Mucosa of rectum (tissue), 2 donors: ENCODE measurements around the gene SRCIN1.

Source experiments
- H3K27ac ChIP-seq, 2 donors: one replicate each; pipeline ENCODE4 v1.7.0; 2013; ENCODE audit warnings: inconsistent platforms in 2 of 2, low read depth in 2 of 2, low read length in 2 of 2
- H3K27me3 ChIP-seq, 2 donors: one replicate each; pipeline ENCODE4 v1.7.0; 2013; ENCODE audit warnings: low read length in 2 of 2; ENCODE audit not compliant: control insufficient read depth in 2 of 2, insufficient read depth in 2 of 2
- H3K36me3 ChIP-seq, 2 donors: one replicate each; pipeline ENCODE4 v1.7.0; 2013; ENCODE audit warnings: low read length in 2 of 2; ENCODE audit not compliant: control insufficient read depth in 2 of 2, insufficient read depth in 2 of 2
- H3K4me1 ChIP-seq, 2 donors: one replicate each; pipeline ENCODE4 v1.7.0; 2013; ENCODE audit warnings: low read length in 2 of 2, mild to moderate bottlenecking in 1 of 2; ENCODE audit not compliant: control insufficient read depth in 2 of 2, insufficient read depth in 2 of 2
- H3K4me3 ChIP-seq, 2 donors: one replicate each; pipeline ENCODE4 v1.7.0; 2013; ENCODE audit warnings: low read length in 2 of 2
- H3K9ac ChIP-seq, 2 donors: one replicate each; pipeline ENCODE4 v1.7.0; 2013; ENCODE audit warnings: low read length in 2 of 2, low read depth in 1 of 2, mild to moderate bottlenecking in 1 of 2
- H3K9me3 ChIP-seq, 2 donors: one replicate each; pipeline ENCODE4 v1.7.0; 2013; ENCODE audit warnings: low read length in 2 of 2; ENCODE audit not compliant: control insufficient read depth in 2 of 2
- donor health status: healthy.
- donor health status: Normal muscosa, but diverticular disease.

The SRCIN1 gene

GRCh38 chr17:38562903-38563302 is 42.8 kb downstream of the SRCIN1 start:
- Histone ChIP-seq H3K4me1 (peaks cover 14 to 18% of the 10 kb centered on the region in 2 donors), H3K9ac (no peak overlapping the region), H3K36me3 (no peaks in the 10 kb centered on the region), H3K27me3 (peaks cover 37 to 47% of the 10 kb centered on the region in 2 donors), H3K4me3 (no peak overlapping the region), H3K9me3 (no peaks in the 10 kb centered on the region), H3K27ac (no peak overlapping the region)

DNA sequence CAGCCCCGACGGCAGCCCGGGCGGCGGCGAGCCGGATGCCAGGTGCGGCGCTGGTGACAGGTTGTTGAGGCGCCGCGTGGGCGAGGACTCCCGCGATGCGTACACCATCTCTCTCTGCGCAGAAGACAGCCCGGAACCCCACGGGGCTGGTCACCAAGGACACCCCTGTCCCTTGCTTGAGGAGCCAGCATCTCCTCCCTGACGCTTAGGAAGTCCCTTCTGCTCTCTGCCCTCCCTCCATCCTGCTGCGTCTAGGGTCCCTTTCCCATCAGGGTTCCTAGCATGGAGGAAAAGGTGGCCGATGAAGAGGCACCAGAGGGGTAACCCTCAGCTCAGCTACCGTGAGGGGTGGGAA is 43.6 kb downstream of the SRCIN1 start:
- H3K27ac ChIP-seq = no peak overlapping the region
- no peak overlapping the region for H3K4me3 ChIP-seq
- peaks cover 35 to 47% of the 10 kb centered on the region in 2 donors for H3K27me3 ChIP-seq
- no peaks in the 10 kb centered on the region for H3K9me3 ChIP-seq
- H3K36me3 ChIP-seq = no peaks in the 10 kb centered on the region
- H3K9ac ChIP-seq = no peak overlapping the region
- peaks cover 21 to 23% of the 10 kb centered on the region in 2 donors for H3K4me1 ChIP-seq

DNA sequence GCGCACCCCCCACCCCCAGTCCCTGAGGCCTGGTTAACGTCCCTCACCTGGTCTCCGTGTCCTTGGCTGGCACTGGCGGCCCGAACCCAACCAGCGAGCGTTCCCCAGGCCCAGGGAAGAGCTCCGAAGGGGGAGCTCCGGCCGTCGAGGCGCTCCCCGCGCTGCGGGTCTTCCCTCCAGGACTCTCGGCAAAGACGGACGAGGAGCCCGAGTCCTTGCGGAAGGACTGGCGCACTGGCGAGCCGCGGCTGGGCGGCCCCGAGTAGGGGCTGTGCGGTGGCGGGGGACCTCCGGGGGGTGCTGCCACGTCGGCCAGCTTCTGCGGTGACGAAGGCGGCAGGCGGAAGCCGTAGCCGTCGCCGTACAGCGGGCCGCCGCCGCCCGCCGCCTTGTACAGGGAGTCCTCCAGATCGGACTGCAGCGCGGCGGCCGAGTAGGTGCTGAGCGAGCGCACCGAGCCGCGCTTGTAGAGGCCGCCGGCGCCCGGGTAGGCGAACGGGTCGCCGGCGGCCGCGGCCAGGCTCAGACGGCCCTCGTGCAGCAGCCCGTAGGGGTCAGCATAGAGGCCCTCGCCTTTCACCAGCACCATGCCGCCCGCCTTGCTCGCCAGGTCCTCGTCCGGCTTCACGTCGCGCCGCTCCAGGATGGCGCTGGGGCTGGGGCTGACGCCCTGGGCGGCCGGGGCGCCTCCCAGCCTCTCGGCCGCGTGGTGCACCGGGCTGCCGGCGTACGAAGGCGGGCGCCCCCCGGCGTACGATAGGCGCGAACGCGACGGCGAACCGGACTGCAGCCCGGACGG is 44.1 kb downstream of the SRCIN1 start:
- no peak overlapping the region for H3K27ac ChIP-seq
- H3K4me1 ChIP-seq = peaks cover 22 to 23% of the 10 kb centered on the region in 2 donors
- H3K4me3 ChIP-seq = no peak overlapping the region
- H3K27me3 ChIP-seq = peaks cover 35 to 47% of the 10 kb centered on the region in 2 donors
- no peaks in the 10 kb centered on the region for H3K36me3 ChIP-seq
- no peaks in the 10 kb centered on the region for H3K9me3 ChIP-seq
- H3K9ac ChIP-seq = no peak overlapping the region

- Histone ChIP-seq H3K4me3 (no peak overlapping the region), H3K9ac (no peak overlapping the region), H3K4me1 (peaks cover 22 to 23% of the 10 kb centered on the region in 2 donors), H3K36me3 (no peaks in the 10 kb centered on the region), H3K27ac (no peak overlapping the region), H3K9me3 (no peaks in the 10 kb centered on the region), H3K27me3 (peaks cover 32 to 40% of the 10 kb centered on the region in 2 donors)
Measured at GRCh38 chr17:38560503-38561318, 45.0 kb downstream of the SRCIN1 start.

- Histone ChIP-seq H3K4me1 (peaks cover 22 to 23% of the 10 kb centered on the region in 2 donors), H3K9ac (no peak overlapping the region), H3K9me3 (no peaks in the 10 kb centered on the region), H3K27me3 (peaks cover 31 to 35% of the 10 kb centered on the region in 2 donors), H3K4me3 (peak overlapping the region in 1 of 2 donors; percentile 20), H3K36me3 (no peaks in the 10 kb centered on the region), H3K27ac (no peak overlapping the region)
Measured at GRCh38 chr17:38559880-38560230, 45.9 kb downstream of the SRCIN1 start.

DNA sequence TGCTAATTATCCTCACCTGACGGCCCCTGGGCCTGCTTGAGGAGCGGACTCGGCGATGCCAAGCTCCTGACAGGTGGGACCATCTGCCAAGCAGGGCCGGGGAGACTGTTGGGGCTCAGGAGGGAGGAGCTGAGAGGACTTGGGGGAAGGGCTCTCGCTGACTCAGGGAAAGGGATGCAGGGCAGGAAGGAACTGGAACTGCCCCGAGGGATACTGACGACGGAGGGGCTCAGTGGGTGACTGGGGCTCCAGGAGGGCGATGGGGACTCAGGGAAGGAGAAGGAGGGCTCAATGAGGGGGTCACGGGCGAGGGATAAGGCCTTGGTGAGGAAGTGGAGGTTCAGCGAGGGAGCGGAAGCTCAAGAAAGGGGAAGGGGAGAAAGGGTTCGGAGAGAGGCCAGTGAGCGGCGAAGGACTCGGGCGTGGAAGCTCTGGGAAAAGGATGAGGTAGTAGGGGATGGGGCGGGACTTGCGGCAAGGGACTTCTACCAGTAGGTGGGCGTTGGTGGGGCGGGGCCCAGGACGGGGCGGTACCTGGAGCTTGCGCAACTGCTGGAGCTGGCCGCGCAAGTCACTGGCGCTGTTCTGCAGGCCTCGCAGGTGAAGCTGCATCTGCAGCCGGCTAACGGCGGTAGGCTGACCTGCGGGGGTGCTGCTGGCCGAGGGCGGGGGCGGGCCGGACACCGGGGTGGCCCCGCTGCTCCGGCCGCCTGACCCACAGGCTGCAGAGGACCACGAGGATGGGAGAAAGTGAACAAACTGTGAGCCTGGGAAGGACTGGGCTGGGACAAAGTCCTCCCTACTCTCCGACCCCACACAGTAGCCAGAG is 46.5 kb downstream of the SRCIN1 start:
- Histone ChIP-seq H3K4me3 (peak overlapping the region; percentile 59 to 69), H3K4me1 (peaks cover 22 to 23% of the 10 kb centered on the region in 2 donors), H3K27me3 (peaks cover 29 to 31% of the 10 kb centered on the region in 2 donors), H3K9me3 (no peaks in the 10 kb centered on the region), H3K9ac (no peak overlapping the region), H3K36me3 (no peaks in the 10 kb centered on the region), H3K27ac (peak overlapping the region in 1 of 2 donors; percentile 16)

DNA sequence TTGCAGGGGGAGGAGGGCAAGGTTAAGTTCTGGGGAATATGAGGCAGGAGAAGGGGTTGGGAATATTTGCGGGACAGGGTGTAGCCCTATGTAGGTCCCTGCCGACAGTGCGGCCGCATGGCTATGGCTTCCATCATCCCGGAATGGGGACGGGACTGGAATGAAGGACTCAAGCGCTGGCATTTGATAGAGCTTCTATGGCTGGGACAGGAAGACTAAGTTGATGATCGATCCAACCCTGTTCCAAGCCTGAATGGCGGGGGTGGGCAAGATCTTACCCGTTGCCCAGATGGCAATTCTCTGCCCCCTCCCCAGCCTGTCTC is 47.1 kb downstream of the SRCIN1 start:
- H3K4me3 ChIP-seq = peak overlapping the region; percentile 59 to 69
- peaks cover 22 to 23% of the 10 kb centered on the region in 2 donors for H3K4me1 ChIP-seq
- no peak overlapping the region for H3K9ac ChIP-seq
- no peaks in the 10 kb centered on the region for H3K36me3 ChIP-seq
- H3K9me3 ChIP-seq = no peaks in the 10 kb centered on the region
- H3K27me3 ChIP-seq = peaks cover 29% of the 10 kb centered on the region in 2 donors
- peak overlapping the region in 1 of 2 donors; percentile 16 for H3K27ac ChIP-seq

DNA sequence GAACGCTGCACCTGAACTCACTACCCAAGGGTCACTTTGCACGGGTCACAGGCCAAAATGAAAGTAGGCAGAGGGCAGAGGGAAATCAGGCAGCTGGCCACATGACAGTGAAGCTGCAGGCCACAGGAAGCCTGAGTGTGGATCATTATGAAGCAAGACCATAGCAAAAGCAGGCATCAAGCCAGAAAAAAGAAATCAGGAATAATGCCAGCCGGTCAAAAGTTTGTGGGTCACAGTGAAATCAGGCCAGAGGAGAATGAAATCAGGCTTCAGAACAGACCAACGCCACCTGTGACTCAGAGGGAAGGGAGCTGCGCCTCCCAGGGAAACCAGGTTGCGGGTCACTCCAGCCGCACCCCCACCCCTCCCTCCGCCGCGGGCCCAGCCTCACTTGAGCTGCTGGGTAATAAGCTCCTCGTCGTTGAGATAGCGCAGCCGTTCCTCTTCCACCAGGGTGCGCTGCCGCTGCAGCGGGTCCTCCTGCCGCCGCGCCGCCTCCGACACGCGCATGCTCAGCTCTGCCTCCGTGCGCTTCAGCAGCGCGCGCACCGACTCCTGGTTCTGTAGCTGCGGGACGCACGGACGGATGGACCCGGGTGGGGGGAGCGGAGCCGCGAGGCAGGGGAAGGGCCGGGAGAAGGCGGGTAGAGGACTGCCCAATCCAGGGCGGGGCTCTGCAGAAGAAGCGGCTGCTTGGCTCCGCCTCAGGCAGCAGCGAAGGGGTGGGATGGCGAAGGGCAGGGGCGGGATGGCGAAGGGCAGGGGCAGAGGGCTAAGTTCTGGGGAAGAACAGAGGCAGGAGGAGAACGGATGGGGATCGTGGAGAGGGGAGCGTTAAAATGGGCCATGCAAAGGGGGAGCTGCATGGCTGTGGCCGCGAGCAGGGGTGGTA is 47.7 kb downstream of the SRCIN1 start:
- Histone ChIP-seq H3K4me3 (peak overlapping the region; percentile 54 to 69), H3K27me3 (peaks cover 23% of the 10 kb centered on the region in 2 donors), H3K9ac (peak overlapping the region; percentile 34 to 53), H3K36me3 (no peaks in the 10 kb centered on the region), H3K27ac (no peak overlapping the region), H3K9me3 (no peaks in the 10 kb centered on the region), H3K4me1 (peaks cover 22 to 23% of the 10 kb centered on the region in 2 donors)

DNA sequence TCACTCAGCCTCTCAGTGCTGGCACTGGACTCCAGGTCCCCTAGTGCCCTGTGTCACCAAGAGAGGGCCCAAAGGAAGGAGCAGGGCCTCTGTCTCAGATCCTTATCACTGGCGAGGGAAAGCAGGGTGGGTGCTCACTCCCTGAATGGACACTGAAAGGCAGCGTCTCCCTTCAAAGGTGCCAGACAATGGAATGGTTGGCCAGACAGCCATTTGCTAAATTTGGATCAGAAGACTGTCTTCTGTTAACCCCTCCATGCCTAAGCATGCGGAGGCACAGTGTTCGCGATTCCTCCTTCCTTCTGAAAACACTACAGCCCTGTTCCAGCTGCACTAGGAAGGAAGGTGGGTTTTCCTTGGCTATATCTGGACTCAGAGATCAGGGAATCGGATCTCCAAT is 48.4 kb downstream of the SRCIN1 start:
- H3K9me3 ChIP-seq = no peaks in the 10 kb centered on the region
- peaks cover 22 to 23% of the 10 kb centered on the region in 2 donors for H3K4me1 ChIP-seq
- peak overlapping the region in 1 of 2 donors; percentile 69 for H3K4me3 ChIP-seq
- H3K27ac ChIP-seq = no peak overlapping the region
- H3K9ac ChIP-seq = no peak overlapping the region
- no peaks in the 10 kb centered on the region for H3K36me3 ChIP-seq
- peaks cover 18 to 19% of the 10 kb centered on the region in 2 donors for H3K27me3 ChIP-seq
